GM19238 (cell line): Measurements from ENCODE around the gene TIGD1.

Experiments
- DNase-seq: peaks from one replicate; pipeline ENCODE4 v3.0.0; 2011; ENCODE audit warnings: low spot score; ENCODE audit not compliant: insufficient read length

The TIGD1 gene

GRCh38 chr2:232502511-232502910, 47.8 kb downstream of the TIGD1 start:
- no peak for DNase-seq

DNA sequence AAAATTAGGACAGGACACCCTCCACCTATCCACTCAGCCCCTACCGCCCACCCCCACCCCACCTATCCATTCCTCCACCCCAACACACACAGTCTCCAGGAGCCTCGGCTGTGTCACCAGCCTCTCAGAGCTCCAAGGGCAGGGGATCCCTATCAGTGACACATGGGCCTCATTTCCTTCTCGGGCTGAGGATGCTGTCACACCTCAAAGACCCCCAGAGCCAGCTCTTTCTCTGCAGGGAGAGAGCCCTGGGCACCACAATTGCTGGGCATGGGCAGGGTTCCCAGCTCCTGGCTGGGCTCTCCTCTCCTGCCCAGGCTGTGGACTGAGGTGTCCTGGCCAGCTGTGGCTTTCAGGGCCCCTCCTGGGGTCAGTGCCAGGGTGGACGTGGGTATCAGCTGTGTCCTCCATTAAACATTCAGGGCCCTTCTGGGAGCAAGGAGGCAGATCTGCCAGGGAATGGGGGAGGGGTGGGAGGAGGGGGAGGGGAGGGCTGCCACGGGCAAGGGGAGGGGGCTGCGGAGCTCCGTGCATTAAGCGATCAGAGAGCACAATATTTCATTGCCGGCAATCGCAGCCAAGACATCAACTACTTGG, 48.5 kb downstream of the TIGD1 start:
- DNase-seq, result no peak

DNA sequence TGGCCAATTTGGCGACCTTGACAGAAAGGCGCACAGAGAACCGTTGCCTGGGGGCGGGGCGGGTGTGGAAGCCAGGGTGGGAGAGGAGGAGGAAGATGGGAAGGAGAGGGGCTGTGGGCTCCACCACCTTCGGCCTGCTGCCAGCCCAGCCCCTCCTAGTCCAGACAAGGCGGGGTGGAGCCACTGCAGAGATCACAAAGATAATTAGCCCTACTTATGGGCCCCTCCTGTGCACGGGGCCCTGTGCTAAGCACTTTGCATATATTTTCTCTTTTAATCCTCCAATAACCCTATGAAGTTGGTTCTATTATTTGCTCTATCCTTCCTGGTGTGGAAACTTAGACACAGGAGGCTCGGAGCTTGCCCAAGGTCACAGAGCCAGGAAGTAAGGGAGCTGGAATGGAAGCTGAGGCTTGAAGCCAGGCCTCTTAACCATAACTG, 49.0 kb downstream of the TIGD1 start:
- no peak for DNase-seq

GRCh38 chr2:232498452-232498851, 51.9 kb downstream of the TIGD1 start:
- no peak for DNase-seq
